H9 (cell line): ENCODE measurements around the gene TXNDC17. TPM values are rescaled to one million over a fixed set of nuclear protein-coding genes. Genes with fewer than 3 reads are reported as not detected.

Experiments
- DNase-seq: peaks from one replicate; pipeline ENCODE4 v3.0.0-alpha.2; 2017
- H2AFZ ChIP-seq: one replicate; pipeline ENCODE4 v1.6.1; 2013; ENCODE audit warnings: mild to moderate bottlenecking, low read length, control low read depth, moderate library complexity
- H2AK5ac ChIP-seq: 2 replicates; pipeline ENCODE4 v1.6.1; 2013; ENCODE audit warnings: low read length, control low read depth, mixed read lengths; ENCODE audit not compliant: insufficient read length
- H2BK120ac ChIP-seq: one replicate; pipeline ENCODE4 v1.6.1; 2013; ENCODE audit warnings: low read depth, mild to moderate bottlenecking, low read length, control low read depth, inconsistent platforms; ENCODE audit not compliant: poor library complexity, severe bottlenecking
- H2BK12ac ChIP-seq: 2 replicates; pipeline ENCODE4 v1.6.1; 2013; ENCODE audit warnings: low read length, control low read depth, mixed read lengths, low read depth; ENCODE audit not compliant: insufficient read length
- H2BK15ac ChIP-seq: 2 replicates; pipeline ENCODE4 v1.6.1; 2013; ENCODE audit warnings: low read depth, low read length, control low read depth
- H2BK20ac ChIP-seq: one replicate; pipeline ENCODE4 v1.6.1; 2013; ENCODE audit warnings: low read depth, mild to moderate bottlenecking, low read length, control low read depth, inconsistent platforms; ENCODE audit not compliant: poor library complexity, severe bottlenecking
- H2BK5ac ChIP-seq: 2 replicates; pipeline ENCODE4 v1.6.1; 2013; ENCODE audit warnings: low read length, control low read depth, mixed read lengths; ENCODE audit not compliant: insufficient read length
- H3K14ac ChIP-seq: 2 replicates; pipeline ENCODE4 v1.6.1; 2013; ENCODE audit warnings: low read length, control low read depth; ENCODE audit not compliant: insufficient read depth
- H3K18ac ChIP-seq: 2 replicates; pipeline ENCODE4 v1.6.1; 2013; ENCODE audit warnings: low read depth, mild to moderate bottlenecking, mixed read lengths, low read length, control low read depth; ENCODE audit not compliant: insufficient read length
- H3K23ac ChIP-seq: 2 replicates; pipeline ENCODE4 v1.6.1; 2013; ENCODE audit warnings: low read length, control low read depth, mixed read lengths, low read depth; ENCODE audit not compliant: insufficient read length
- H3K23me2 ChIP-seq: 2 replicates; pipeline ENCODE4 v1.6.1; 2013; ENCODE audit warnings: low read depth, mild to moderate bottlenecking, mixed read lengths, low read length, control low read depth; ENCODE audit not compliant: insufficient read length, poor library complexity, severe bottlenecking
- H3K27ac ChIP-seq: 2 replicates; pipeline ENCODE4 v1.5.1; 2013; ENCODE audit warnings: low read length, control low read depth, mixed read lengths, low read depth; ENCODE audit not compliant: insufficient read length
- H3K27me3 ChIP-seq: 2 replicates; pipeline ENCODE4 v1.6.1; 2013; ENCODE audit warnings: low read length, control low read depth, inconsistent platforms; ENCODE audit not compliant: insufficient read depth
- H3K4ac ChIP-seq: 2 replicates; pipeline ENCODE4 v1.6.1; 2013; ENCODE audit warnings: low read depth, mild to moderate bottlenecking, control low read depth, inconsistent platforms, low read length, moderate library complexity
- H3K4me1 ChIP-seq: 2 replicates; pipeline ENCODE4 v1.6.1; 2013; ENCODE audit warnings: low read length, control low read depth, inconsistent platforms; ENCODE audit not compliant: insufficient read depth
- H3K4me2 ChIP-seq: 2 replicates; pipeline ENCODE4 v1.6.1; 2013; ENCODE audit warnings: low read length, control low read depth, mixed read lengths; ENCODE audit not compliant: insufficient read length, insufficient read depth
- H3K56ac ChIP-seq: 2 replicates; pipeline ENCODE4 v1.6.1; 2013; ENCODE audit warnings: low read depth, mild to moderate bottlenecking, mixed read lengths, low read length, control low read depth; ENCODE audit not compliant: insufficient read length
- H3K79me1 ChIP-seq: 2 replicates; pipeline ENCODE4 v1.6.1; 2013; ENCODE audit warnings: low read depth, mild to moderate bottlenecking, moderate library complexity, low read length, control low read depth, inconsistent platforms; ENCODE audit not compliant: insufficient read depth, poor library complexity, severe bottlenecking
- H3K79me2 ChIP-seq: 2 replicates; pipeline ENCODE4 v1.6.1; 2013; ENCODE audit warnings: low read length, control low read depth, inconsistent platforms; ENCODE audit not compliant: insufficient read depth
- H3K9ac ChIP-seq: 2 replicates; pipeline ENCODE4 v1.6.1; 2013; ENCODE audit warnings: low read length, control low read depth, mixed read lengths; ENCODE audit not compliant: insufficient read length; ENCODE audit errors: extremely low read depth
- H3K9me3 ChIP-seq: one replicate; pipeline ENCODE4 v1.6.1; 2013; ENCODE audit warnings: low read depth, low read length, inconsistent platforms; ENCODE audit not compliant: control insufficient read depth
- H3T11ph ChIP-seq: one replicate; pipeline ENCODE4 v1.6.1; 2013; ENCODE audit warnings: mild to moderate bottlenecking, low read length, control low read depth, inconsistent platforms
- H4K20me1 ChIP-seq: one replicate; pipeline ENCODE4 v1.6.1; 2013; ENCODE audit not compliant: control insufficient read depth, insufficient read length, insufficient read depth
- H4K5ac ChIP-seq: 2 replicates; pipeline ENCODE4 v1.6.1; 2013; ENCODE audit warnings: low read depth, mild to moderate bottlenecking, mixed read lengths, low read length, control low read depth; ENCODE audit not compliant: insufficient read length
- H4K8ac ChIP-seq: replicated peaks from 2 replicates; pipeline ENCODE4 v1.6.1; 2013; ENCODE audit warnings: low read length, control low read depth, mixed read lengths, low read depth; ENCODE audit not compliant: insufficient read length
- H4K91ac ChIP-seq: 2 replicates; pipeline ENCODE4 v1.6.1; 2013; ENCODE audit warnings: low read depth, mild to moderate bottlenecking, moderate library complexity, mixed read lengths, low read length, control low read depth; ENCODE audit not compliant: insufficient read length
- H3K27ac Mint-ChIP-seq, 3 experiments: 2 replicates in 2 of 3; 3 replicates in 1 of 3; pipeline ENCODE4 v1.8.0; 2020 to 2021; ENCODE audit warnings: mixed read lengths in 3 of 3, mild to moderate bottlenecking in 1 of 3, moderate library complexity in 1 of 3
- H3K27me3 Mint-ChIP-seq: 2 replicates; pipeline ENCODE4 v1.8.0; 2021; ENCODE audit warnings: low read depth, mild to moderate bottlenecking, moderate library complexity, mixed read lengths
- H3K36me3 Mint-ChIP-seq, 3 experiments: 2 replicates in 2 of 3; 3 replicates in 1 of 3; pipeline ENCODE4 v1.8.0; 2020 to 2021; ENCODE audit warnings: low read depth in 3 of 3, mixed read lengths in 3 of 3; ENCODE audit not compliant: insufficient read depth in 1 of 3
- H3K4me1 Mint-ChIP-seq, 2 experiments: 2 replicates each; pipeline ENCODE4 v1.8.0; 2020; ENCODE audit warnings: mixed read lengths in 2 of 2
- H3K4me3 Mint-ChIP-seq, 2 experiments: 2 replicates in 1 of 2; 3 replicates in 1 of 2; pipeline ENCODE4 v1.8.0; 2020 to 2021; ENCODE audit warnings: mild to moderate bottlenecking in 2 of 2, mixed read lengths in 2 of 2, moderate library complexity in 1 of 2
- H3K9me3 Mint-ChIP-seq, 2 experiments: 2 replicates in 1 of 2; 3 replicates in 1 of 2; pipeline ENCODE4 v1.8.0; 2020; ENCODE audit warnings: mild to moderate bottlenecking in 2 of 2, mixed read lengths in 2 of 2, moderate library complexity in 1 of 2
- WGBS: extraction: QIAGEN DNeasy Blood & Tissue Kit; methylation state at CpG from one replicate; pipeline ENCODE4 v1.1.7; 2013; ENCODE audit warnings: missing lambda C conversion rate, low lambda C conversion rate, mixed read lengths; ENCODE audit not compliant: insufficient read length; ENCODE audit errors: extremely low coverage; 5-methylcytosine and 5-hydroxymethylcytosine counted together
- total RNA-seq: library from RNA; stranded (reverse); gene quantifications from 2 replicates; pipeline ENCODE4 v1.2.1, GENCODE V29; 2021
- TF ChIP-seq, protein P1 (sequence below): fragments of 200-600 bp; sonication (generic); conservative IDR thresholded peaks from 3 replicates; pipeline ENCODE4 v1.8.0; 2021; ENCODE audit warnings: antibody characterized with exemption, mild to moderate bottlenecking

Gene TXNDC17
- total RNA-seq, 1 experiment from 2014 or later: 170 TPM

- Histone ChIP-seq H3K79me2 (no peaks in the 10 kb centered on the region), H4K5ac (no peak overlapping the region), H2AFZ (no peak overlapping the region), H3K4ac (no peak overlapping the region), H2BK5ac (no peak overlapping the region), H2BK20ac (no peak overlapping the region), H2AK5ac (no peak overlapping the region), H4K20me1 (no peaks in the 10 kb centered on the region), H2BK12ac (no peak overlapping the region), H3K9ac (no peak overlapping the region), H3K9me3 (no peaks in the 10 kb centered on the region), H3K79me1 (no peaks in the 10 kb centered on the region), H3K14ac (no peak overlapping the region), H3T11ph (no peak overlapping the region), H3K4me1 (no peaks in the 10 kb centered on the region), H3K4me2 (no peak overlapping the region), H2BK120ac (no peak overlapping the region), H3K23me2 (no peaks in the 10 kb centered on the region), H3K27ac (no peak overlapping the region), H3K27me3 (no peaks in the 10 kb centered on the region), H2BK15ac (no peak overlapping the region), H3K56ac (no peak overlapping the region), H4K8ac (no peak overlapping the region), H3K18ac (no peak overlapping the region), H4K91ac (no peak overlapping the region), H3K23ac (no peak overlapping the region)
- TF ChIP-seq, protein P1, sequence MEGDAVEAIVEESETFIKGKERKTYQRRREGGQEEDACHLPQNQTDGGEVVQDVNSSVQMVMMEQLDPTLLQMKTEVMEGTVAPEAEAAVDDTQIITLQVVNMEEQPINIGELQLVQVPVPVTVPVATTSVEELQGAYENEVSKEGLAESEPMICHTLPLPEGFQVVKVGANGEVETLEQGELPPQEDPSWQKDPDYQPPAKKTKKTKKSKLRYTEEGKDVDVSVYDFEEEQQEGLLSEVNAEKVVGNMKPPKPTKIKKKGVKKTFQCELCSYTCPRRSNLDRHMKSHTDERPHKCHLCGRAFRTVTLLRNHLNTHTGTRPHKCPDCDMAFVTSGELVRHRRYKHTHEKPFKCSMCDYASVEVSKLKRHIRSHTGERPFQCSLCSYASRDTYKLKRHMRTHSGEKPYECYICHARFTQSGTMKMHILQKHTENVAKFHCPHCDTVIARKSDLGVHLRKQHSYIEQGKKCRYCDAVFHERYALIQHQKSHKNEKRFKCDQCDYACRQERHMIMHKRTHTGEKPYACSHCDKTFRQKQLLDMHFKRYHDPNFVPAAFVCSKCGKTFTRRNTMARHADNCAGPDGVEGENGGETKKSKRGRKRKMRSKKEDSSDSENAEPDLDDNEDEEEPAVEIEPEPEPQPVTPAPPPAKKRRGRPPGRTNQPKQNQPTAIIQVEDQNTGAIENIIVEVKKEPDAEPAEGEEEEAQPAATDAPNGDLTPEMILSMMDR: no peak
- no peaks in the 10 kb centered on the region for H3K9me3 Mint-ChIP-seq
- H3K36me3 Mint-ChIP-seq: no peaks in the 10 kb centered on the region
- no peak overlapping the region for H3K4me3 Mint-ChIP-seq
- H3K4me1 Mint-ChIP-seq: no peaks in the 10 kb centered on the region
- H3K27me3 Mint-ChIP-seq: peaks cover 16% of the 10 kb centered on the region
- H3K27ac Mint-ChIP-seq: peak overlapping the region in 1 of 3 experiments; percentile 24; a peak in 1 of 7 replicates
- WGBS: no CpG with 5 or more reads among the region's 9 CpGs
- DNase-seq: no peak
Observed at GRCh38 chr17:6688944-6689343, 48.1 kb downstream of the TXNDC17 start.
